ENCODE data around the gene COX18.

The COX18 gene

GRCh38 chr4:73069338-73070073, at the start of gene COX18:
Gene COX18 (minus strand): TSS chr4:73069716. CDS start chr4:73069649, 67 bp downstream.
- DNase-seq (ENCODE audit: low spot score), result peak; percentile 99

GRCh38 chr4:73109493-73109892, 40.0 kb upstream of the COX18 start:
- no peak for DNase-seq (ENCODE audit: low spot score)

- DNase-seq (ENCODE audit: low spot score), result no peak
Observed at GRCh38 chr4:73104695-73105094, 35.2 kb upstream of the COX18 start.

- DNase-seq (ENCODE audit: low spot score), result no peak
Observed at GRCh38 chr4:73103799-73104503, 34.4 kb upstream of the COX18 start.

- no peak for DNase-seq (ENCODE audit: low spot score)
Observed at GRCh38 chr4:73099143-73099542, 29.6 kb upstream of the COX18 start.

GRCh38 chr4:73098713-73099112, 29.2 kb upstream of the COX18 start:
- no peak for DNase-seq (ENCODE audit: low spot score)

GRCh38 chr4:73098016-73098415, 28.5 kb upstream of the COX18 start:
- DNase-seq (ENCODE audit: low spot score), result no peak

GRCh38 chr4:73092868-73093267, 23.4 kb upstream of the COX18 start:
- no peak for DNase-seq (ENCODE audit: low spot score)

- DNase-seq (ENCODE audit: low spot score), result no peak
Observed at GRCh38 chr4:73090738-73091137, 21.2 kb upstream of the COX18 start.

- DNase-seq (ENCODE audit: low spot score), result no peak
Observed at GRCh38 chr4:73087871-73088270, 18.4 kb upstream of the COX18 start.

- no peak for DNase-seq (ENCODE audit: low spot score)
Observed at GRCh38 chr4:73086095-73086868, 16.8 kb upstream of the COX18 start.

GRCh38 chr4:73080789-73081188, 11.3 kb upstream of the COX18 start:
- no peak for DNase-seq (ENCODE audit: low spot score)

- no peak for DNase-seq (ENCODE audit: low spot score)
Observed at GRCh38 chr4:73075832-73076231, 6.3 kb upstream of the COX18 start.

GRCh38 chr4:73070074-73070390, 516 bp upstream of the COX18 start:
- DNase-seq (ENCODE audit: low spot score), result peak; percentile 9

GRCh38 chr4:73068491-73069337, 802 bp downstream of the COX18 start:
- peak; percentile 12 for DNase-seq (ENCODE audit: low spot score)

GRCh38 chr4:73067971-73068394, 1.5 kb downstream of the COX18 start:
- DNase-seq (ENCODE audit: low spot score), result no peak

GRCh38 chr4:73066928-73067327, 2.6 kb downstream of the COX18 start:
- no peak for DNase-seq (ENCODE audit: low spot score)

- DNase-seq (ENCODE audit: low spot score), result no peak
Observed at GRCh38 chr4:73066445-73066844, 3.1 kb downstream of the COX18 start.

GRCh38 chr4:73064536-73064935, 5.0 kb downstream of the COX18 start:
- DNase-seq (ENCODE audit: low spot score), result no peak

GRCh38 chr4:73055241-73055897, 14.1 kb downstream of the COX18 start:
- no peak for DNase-seq (ENCODE audit: low spot score)

- DNase-seq (ENCODE audit: low spot score), result no peak
Observed at GRCh38 chr4:73053974-73054480, 15.5 kb downstream of the COX18 start.
